Right lobe of liver (tissue), 4 donors: Measurements from ENCODE around the gene PCLO.

Source experiments
- CTCF ChIP-seq, 4 donors: fragments of 200-600 bp in 3 of 4; fragments of 450-650 bp in 1 of 4; IDR thresholded peaks; one replicate each; pipeline versions ENCODE4 v1.5.1 to v1.8.0; 2016 to 2022; ENCODE audit warnings: antibody characterized with exemption in 4 of 4, mild to moderate bottlenecking in 2 of 4
- POLR2A ChIP-seq: fragments of 450-650 bp; IDR thresholded peaks from one replicate; pipeline ENCODE4 v1.6.1; 2017; ENCODE audit warnings: antibody characterized with exemption, mild to moderate bottlenecking
- donor health status: DM: no; HTN: no; CAD: no.
- donor health status: DM: no; HTN: no; CAD: no.
- donor health status: DM: no; HTN: yes; CAD: no.

DNA sequence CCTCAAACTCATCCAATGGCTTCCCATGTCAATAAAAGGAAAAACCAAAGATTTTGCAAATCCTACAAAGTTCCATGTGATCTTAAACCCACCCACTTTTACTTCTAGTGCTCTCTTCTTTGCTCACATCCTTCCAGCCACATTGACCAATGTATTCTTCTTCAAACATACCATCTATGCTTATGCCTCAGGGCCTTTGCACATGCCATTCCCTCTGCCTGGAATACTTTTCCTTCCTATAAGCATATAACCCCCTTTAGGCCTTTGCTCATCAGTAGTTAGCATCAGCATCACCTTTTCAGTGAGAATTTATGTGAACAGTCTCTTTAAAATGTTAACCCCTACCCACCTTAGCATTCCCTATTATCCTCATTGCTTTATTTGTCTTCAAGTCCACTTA lies 11.0 kb upstream of the PCLO start:
- no peak for TF ChIP-seq CTCF (IDR thresholded peaks at IDR 0.05)
- no peak for TF ChIP-seq POLR2A
